ENCODE measurements around the gene PARD3. TPM values are rescaled to one million over a fixed set of nuclear protein-coding genes. Genes with fewer than 3 reads are reported as not detected.

The PARD3 gene
- polyA plus RNA-seq, 1 donor from 2014 or later = 12.4 TPM

GRCh38 chr10:34766811-34767494, 48.1 kb downstream of the PARD3 start:
- no peaks in the 10 kb centered on the region for H3K9me3 ChIP-seq (ENCODE audit: low read length)
- H3K9me2 ChIP-seq (ENCODE audit: insufficient read depth, low read length) = no peaks in the 10 kb centered on the region
- H3K36me3 ChIP-seq (ENCODE audit: insufficient read depth, low read length) = no peaks in the 10 kb centered on the region
- peaks cover 9% of the 10 kb centered on the region for H3K79me2 ChIP-seq (replicated peaks; ENCODE audit: insufficient read depth, low read length)
- no peaks in the 10 kb centered on the region for H4K20me1 ChIP-seq (ENCODE audit: insufficient read depth)
- no peak overlapping the region for H3K4me2 ChIP-seq (ENCODE audit: low read length)
- no peak overlapping the region for H3K27ac ChIP-seq (ENCODE audit: low read length)
- H3K9ac ChIP-seq (ENCODE audit: low read length) = no peak overlapping the region
- H3K27me3 ChIP-seq (ENCODE audit: insufficient read depth, low read depth, low read length) = no peaks in the 10 kb centered on the region
- no peak overlapping the region for H3K4me3 ChIP-seq (ENCODE audit: low read length)
- H3F3A ChIP-seq (ENCODE audit: insufficient read depth, low read length, poor library complexity, severe bottlenecking) = no peaks in the 10 kb centered on the region
- no peak overlapping the region for H2AFZ ChIP-seq (ENCODE audit: low read depth, low read length)
- TF ChIP-seq EP300 (conservative IDR thresholded peaks at IDR 0.05; ENCODE audit: poor library complexity, severe bottlenecking) = no peak
- no peak for TF ChIP-seq SMC3 (conservative IDR thresholded peaks at IDR 0.05; ENCODE audit: poor library complexity)
- no peak for TF ChIP-seq EZH2 (IDR thresholded peaks at IDR 0.05; ENCODE audit: borderline replicate concordance, insufficient read depth, low read length, poor library complexity, severe bottlenecking)
- no peak for TF ChIP-seq TAF1 (IDR thresholded peaks at IDR 0.05; ENCODE audit: low read depth)

GRCh38 chr10:34766266-34766600, 48.9 kb downstream of the PARD3 start:
- H3K79me2 ChIP-seq (replicated peaks; ENCODE audit: insufficient read depth, low read length) = peaks cover 7% of the 10 kb centered on the region
- H3K9ac ChIP-seq (ENCODE audit: low read length) = no peak overlapping the region
- no peaks in the 10 kb centered on the region for H3K36me3 ChIP-seq (ENCODE audit: insufficient read depth, low read length)
- no peaks in the 10 kb centered on the region for H3K27me3 ChIP-seq (ENCODE audit: insufficient read depth, low read depth, low read length)
- H3K9me2 ChIP-seq (ENCODE audit: insufficient read depth, low read length) = no peaks in the 10 kb centered on the region
- no peak overlapping the region for H2AFZ ChIP-seq (ENCODE audit: low read depth, low read length)
- H3K4me3 ChIP-seq (ENCODE audit: low read length) = no peak overlapping the region
- no peaks in the 10 kb centered on the region for H3K9me3 ChIP-seq (ENCODE audit: low read length)
- TF ChIP-seq TAF1 (IDR thresholded peaks at IDR 0.05; ENCODE audit: low read depth) (no peak), REST (IDR thresholded peaks at IDR 0.05; ENCODE audit: borderline replicate concordance) (no peak), EZH2 (IDR thresholded peaks at IDR 0.05; ENCODE audit: borderline replicate concordance, insufficient read depth, low read length, poor library complexity, severe bottlenecking) (no peak), RAD21 (conservative IDR thresholded peaks at IDR 0.05) (no peak), EP300 (conservative IDR thresholded peaks at IDR 0.05; ENCODE audit: poor library complexity, severe bottlenecking) (no peak), CTCF (IDR thresholded peaks at IDR 0.05; ENCODE audit: poor library complexity, severe bottlenecking) (no peak), MXI1 (conservative IDR thresholded peaks at IDR 0.05; ENCODE audit: poor library complexity, severe bottlenecking) (no peak), SMC3 (conservative IDR thresholded peaks at IDR 0.05; ENCODE audit: poor library complexity) (no peak), POLR2AphosphoS5 (IDR thresholded peaks at IDR 0.05) (no peak)
- H3K27ac ChIP-seq (ENCODE audit: low read length) = no peak overlapping the region
- H3F3A ChIP-seq (ENCODE audit: insufficient read depth, low read length, poor library complexity, severe bottlenecking) = no peaks in the 10 kb centered on the region
- H4K20me1 ChIP-seq (ENCODE audit: insufficient read depth) = no peaks in the 10 kb centered on the region
- no peak overlapping the region for H3K4me2 ChIP-seq (ENCODE audit: low read length)
